Measurements from ENCODE around the gene PROK2.

PROK2 gene

DNA sequence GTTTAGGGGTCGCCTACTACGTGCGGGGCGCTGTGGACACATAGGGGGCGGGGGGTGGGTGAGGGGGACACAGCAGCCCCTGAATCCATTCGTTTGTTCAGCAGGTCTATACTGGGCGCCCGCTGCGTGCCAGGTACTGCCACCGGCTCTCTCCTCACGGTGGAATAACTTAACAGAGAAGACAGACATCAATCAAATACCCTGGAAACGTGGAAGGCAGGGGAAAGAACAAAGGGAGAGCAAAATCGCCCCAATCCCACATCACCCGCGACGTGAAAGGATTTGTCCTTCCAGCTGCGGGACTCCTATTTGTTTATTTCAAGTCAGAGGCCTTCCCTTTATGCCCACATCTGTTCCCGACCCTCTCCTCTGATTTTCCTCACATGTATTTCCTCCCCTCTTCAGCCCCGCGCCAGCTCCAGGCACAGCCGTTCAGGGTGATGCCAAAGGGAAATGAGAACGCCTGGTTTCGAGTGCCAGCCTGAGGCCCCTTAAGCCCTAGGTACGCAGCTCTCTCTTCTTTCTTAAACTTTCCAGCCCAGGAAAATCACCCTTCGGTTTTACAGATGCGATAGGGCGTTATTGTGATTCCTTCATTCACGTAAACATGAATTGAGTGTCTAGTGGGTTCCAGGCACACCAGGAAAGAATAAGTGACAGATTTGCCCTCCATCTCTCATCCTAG, 726 bp upstream of the PROK2 start:
- no peak for DNase-seq

DNA sequence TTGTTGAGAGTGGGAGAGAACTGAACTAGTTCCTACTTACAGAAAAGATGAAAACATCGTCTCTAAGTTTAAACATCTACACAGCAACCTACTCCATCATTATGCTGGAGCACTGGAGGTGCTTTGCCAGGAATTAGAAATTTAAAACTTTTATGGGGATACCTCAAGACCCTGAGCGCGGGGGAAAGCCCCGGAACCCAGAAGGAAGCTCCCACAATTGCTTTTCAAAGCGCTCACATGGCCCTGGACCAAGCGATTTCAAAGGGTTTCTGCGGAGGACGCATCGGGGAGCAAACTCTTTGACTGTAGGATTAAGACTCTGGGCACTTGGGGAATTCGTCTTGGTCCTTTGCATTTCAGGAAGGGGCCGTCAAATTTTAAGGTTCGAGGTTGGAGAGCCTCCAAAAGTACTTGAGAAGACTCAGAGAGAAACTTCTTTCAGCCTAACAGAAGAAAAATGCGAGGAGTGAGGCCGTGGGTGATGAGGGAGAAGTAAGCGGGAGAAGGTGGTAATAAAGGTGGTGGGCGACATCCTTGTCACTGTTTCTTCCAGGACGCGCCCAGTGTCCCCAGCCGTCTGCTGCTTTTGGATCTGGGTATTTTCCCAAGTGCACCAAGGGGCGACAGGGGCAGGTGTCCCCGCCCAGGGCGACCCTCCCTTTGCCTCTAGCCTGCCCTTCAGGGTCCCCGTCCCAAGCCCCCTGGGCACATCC, 591 bp downstream of the PROK2 start:
- DNase-seq = no peak

DNA sequence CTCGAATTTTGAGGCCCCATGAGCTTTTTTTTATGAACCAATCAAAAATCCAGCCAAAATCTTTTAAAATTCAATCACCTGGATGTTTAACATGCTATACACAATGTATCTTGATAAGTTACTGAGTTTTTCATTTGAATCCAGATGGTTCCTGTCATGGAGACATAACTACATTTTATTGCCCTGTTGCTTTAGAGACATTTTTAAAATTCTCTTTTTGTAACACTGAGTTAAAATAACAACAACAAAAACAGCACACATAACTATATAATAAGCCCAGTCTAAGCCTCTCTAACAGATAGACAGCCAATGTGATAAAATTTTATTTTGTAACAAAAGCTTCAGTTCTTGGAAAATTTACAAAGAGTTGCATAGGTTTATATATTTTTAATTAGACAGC, 1.8 kb downstream of the PROK2 start:
- DNase-seq = no peak

GRCh38 chr3:71780430-71780829, 4.5 kb downstream of the PROK2 start:
- DNase-seq = no peak

GRCh38 chr3:71779674-71780377, 5.1 kb downstream of the PROK2 start:
- no peak for DNase-seq

DNA sequence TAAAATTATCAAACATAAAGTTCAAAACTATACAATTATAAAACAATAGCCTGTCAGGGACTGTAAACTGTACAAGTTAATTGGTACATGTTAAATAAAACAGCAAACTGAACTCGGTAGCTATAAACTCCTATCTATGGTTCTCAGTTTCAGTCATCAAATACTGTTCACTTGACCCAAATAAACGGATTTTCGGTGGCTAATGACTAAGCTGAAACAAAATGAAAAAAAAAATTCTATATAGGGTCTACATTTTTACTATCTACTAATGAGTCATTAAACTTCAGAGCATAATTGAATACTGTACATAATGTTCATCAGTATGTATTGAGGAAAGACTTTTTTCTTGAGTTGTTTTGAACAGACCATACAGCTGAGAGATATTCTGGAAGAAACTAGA, 6.6 kb downstream of the PROK2 start:
- no peak for DNase-seq

GRCh38 chr3:71776538-71776937, 8.4 kb downstream of the PROK2 start:
- DNase-seq = no peak

- DNase-seq = no peak
Observed at GRCh38 chr3:71771884-71772283, 13.1 kb downstream of the PROK2 start.

DNA sequence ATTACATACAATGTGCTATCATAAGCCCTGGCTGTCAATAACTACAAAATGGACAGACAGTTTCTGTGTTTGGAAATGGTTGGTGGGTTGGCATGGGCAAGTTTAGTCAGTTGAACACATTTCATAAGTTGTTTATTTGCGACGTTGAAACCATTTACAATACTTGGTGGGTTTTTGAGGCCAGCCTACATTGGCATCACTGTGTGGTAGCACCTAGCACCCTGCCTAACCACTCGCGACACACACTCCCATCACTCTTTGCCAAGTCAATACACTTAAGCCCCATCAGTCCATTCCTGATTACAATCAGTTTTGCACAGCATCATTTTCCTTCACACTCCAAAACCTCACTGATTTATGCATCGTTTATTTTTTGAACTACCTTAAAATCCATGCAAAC, 13.8 kb downstream of the PROK2 start:
- no peak for DNase-seq

DNA sequence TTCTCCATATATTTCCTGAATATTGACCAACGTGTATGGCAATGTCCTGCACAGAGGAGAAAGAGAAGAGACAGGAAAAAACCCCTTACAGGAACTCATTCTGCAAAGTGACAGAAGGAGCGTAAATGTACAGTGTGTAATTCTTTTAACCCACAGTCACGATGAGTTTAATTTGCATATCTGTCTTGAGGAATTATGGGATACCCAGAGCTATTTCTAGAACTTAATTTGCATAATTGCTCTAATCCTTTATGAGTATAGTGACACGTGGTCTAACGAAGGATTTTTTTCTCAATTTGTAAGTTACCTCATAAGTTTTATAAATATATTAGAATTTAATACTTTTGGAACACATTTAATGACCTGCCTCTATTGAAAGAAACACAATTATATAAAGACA, 21.5 kb downstream of the PROK2 start:
- no peak for DNase-seq

GRCh38 chr3:71760140-71760539, 24.8 kb downstream of the PROK2 start:
- no peak for DNase-seq

DNA sequence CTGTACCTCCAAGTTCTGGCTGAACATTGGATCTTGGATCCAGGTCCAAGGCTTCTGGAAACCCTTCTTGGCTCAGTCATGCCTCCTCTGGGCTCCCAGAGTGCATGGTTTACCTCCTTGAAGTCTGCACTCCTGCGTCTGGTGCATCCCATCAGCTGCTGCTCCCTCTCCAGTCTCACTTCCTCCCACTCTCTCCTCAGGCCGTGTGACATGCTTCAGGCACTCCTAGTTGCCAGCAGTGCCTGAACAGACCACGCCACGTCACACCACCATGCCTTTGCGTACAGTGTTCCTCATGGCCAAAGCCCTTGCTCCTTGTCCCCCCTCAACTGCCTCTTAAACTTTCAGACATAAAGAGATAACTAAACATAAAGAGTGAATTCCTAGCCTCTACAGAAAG, 25.5 kb downstream of the PROK2 start:
- DNase-seq = no peak

DNA sequence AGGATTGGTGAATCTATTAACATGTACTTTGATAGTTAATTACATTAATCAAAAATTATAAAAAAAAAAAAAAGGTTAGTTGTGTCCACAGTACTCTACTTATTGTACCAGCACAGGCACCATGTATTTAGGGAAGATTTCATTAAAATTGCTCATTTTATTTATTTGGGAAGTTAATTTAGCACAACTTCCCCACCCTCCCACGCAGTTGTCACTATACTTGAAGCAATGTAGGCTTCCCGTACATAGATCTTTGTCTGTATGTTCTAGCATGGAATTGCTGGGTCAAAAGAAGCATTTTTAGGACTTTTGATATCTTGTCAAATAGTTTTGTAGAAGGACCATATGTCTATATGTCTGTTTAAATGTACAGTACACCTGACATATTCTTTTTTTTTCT, 26.9 kb downstream of the PROK2 start:
- no peak for DNase-seq

DNA sequence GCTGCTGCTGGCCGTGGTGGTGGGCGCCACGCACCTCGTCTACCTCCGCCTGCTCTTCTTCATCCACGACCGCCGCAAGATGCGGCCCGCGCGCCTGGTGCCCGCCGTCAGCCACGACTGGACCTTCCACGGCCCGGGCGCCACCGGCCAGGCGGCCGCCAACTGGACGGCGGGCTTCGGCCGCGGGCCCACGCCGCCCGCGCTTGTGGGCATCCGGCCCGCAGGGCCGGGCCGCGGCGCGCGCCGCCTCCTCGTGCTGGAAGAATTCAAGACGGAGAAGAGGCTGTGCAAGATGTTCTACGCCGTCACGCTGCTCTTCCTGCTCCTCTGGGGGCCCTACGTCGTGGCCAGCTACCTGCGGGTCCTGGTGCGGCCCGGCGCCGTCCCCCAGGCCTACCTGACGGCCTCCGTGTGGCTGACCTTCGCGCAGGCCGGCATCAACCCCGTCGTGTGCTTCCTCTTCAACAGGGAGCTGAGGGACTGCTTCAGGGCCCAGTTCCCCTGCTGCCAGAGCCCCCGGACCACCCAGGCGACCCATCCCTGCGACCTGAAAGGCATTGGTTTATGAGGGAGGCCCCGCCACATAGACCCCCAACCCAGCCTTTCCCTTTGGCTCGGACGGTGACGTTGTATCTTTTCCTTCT, 30.2 kb downstream of the PROK2 start:
- no peak for DNase-seq

GRCh38 chr3:71753701-71754609, 31.0 kb downstream of the PROK2 start, which contains the start of gene GPR27:
Gene GPR27, plus strand, starts transcription at chr3:71753855. Its CDS starts 195 bp downstream, at chr3:71754050.
- peak; percentile 16 for DNase-seq

GRCh38 chr3:71752831-71753700, 31.9 kb downstream of the PROK2 start:
- DNase-seq = no peak

- no peak for DNase-seq
Observed at GRCh38 chr3:71751602-71752001, 33.3 kb downstream of the PROK2 start.

DNA sequence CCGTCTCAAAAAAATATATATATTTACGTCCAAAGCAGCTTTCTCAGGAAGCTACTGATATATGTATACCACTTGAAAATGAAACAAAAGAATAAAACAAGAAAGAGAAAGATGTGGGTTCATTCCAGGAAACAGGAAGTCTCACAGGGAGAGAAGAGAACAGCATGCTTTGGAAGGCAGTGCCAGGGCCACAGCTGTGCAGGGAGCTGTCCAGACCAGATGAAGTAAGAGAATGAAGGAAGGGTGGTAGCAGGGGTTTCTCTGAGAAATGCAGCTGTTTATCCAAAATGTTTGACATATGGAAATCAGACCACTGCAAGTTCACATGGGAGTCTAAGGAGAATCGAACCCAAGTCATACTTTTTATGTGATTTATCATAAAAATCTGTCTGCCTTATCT, 40.2 kb downstream of the PROK2 start:
- DNase-seq = no peak

GRCh38 chr3:71742621-71743020, 42.3 kb downstream of the PROK2 start:
- no peak for DNase-seq

GRCh38 chr3:71734881-71735280, 50.1 kb downstream of the PROK2 start:
- DNase-seq = no peak

- DNase-seq = no peak
Observed at GRCh38 chr3:71733319-71733718, 51.6 kb downstream of the PROK2 start.

Data from EL (cell line).